ENCODE results near the gene GUSB. TPM values are rescaled to one million over a fixed set of nuclear protein-coding genes. Genes with fewer than 3 reads are reported as not detected.

The GUSB gene
- total and polyA plus RNA-seq, 9 of the 15 experiments (the other 6 are each of a cell fraction or from before 2014, with no cell fraction given): 22.7 to 102 (median 60.1) TPM

GRCh38 chr7:65927489-65928448, 54.2 kb downstream of the GUSB start (continued):
- no peak; the same call in none of the 2 replicates for TF ChIP-seq ZBTB40 (IDR thresholded peaks at IDR 0.05)
- TF ChIP-seq ZBTB40 (CRISPR knock-in tag; IDR thresholded peaks at IDR 0.05): no peak
- peak; percentile 20; the same call in 1 of the 2 replicates for TF ChIP-seq EP300 (IDR thresholded peaks at IDR 0.05; ENCODE audit: low read length)
- TF ChIP-seq RBM25 (IDR thresholded peaks at IDR 0.05; ENCODE audit: low read depth, low read length, severe bottlenecking): peak; percentile 92
- TF ChIP-seq ZMIZ1 (IDR thresholded peaks at IDR 0.05; ENCODE audit: low read depth in 2 of 2, low read length in 2 of 2): peak in 1 of 2 experiments; percentile 67; a peak in 2 of 4 replicates
- TF ChIP-seq HDAC3 (IDR thresholded peaks at IDR 0.05; ENCODE audit: borderline replicate concordance, partially characterized antibody): peak; percentile 70
- no peak for TF ChIP-seq NELFE (IDR thresholded peaks at IDR 0.05; ENCODE audit: insufficient read depth, insufficient read length)
- peak; percentile 25 for TF ChIP-seq POLR2B (IDR thresholded peaks at IDR 0.05; ENCODE audit: low read depth, partially characterized antibody)
- peak; percentile 80 for TF ChIP-seq CBFA2T2 (conservative IDR thresholded peaks at IDR 0.05)
- TF ChIP-seq NCOR1 (IDR thresholded peaks at IDR 0.05): peak; percentile 86
- TF ChIP-seq ZKSCAN1 (IDR thresholded peaks at IDR 0.05; ENCODE audit: low read depth, low read length): peak; percentile 43; the same call in 1 of the 2 replicates
- TF ChIP-seq ZBTB2 (IDR thresholded peaks at IDR 0.05): peak; percentile 69; the same call in 1 of the 2 replicates

Measured in K562 (cell line).